A673 (cell line): ENCODE measurements around the gene FAXDC2. TPM values are rescaled to one million over a fixed set of nuclear protein-coding genes. Genes with fewer than 3 reads are reported as not detected.

Experiments
- BruUV-seq: library from RNA; stranded (reverse); fragments of 400-500 nt; replicated peaks from 2 replicates; lab custom pipeline; 2021; lab: Mats Ljungman, UMichigan
- CTCF ChIA-PET: fragments of 300-600 bp; sonication (Branson Sonifier 250); formaldehyde crosslinking; loops from one replicate; lab custom pipeline; 2022; ENCODE audit warnings: antibody characterized with exemption; lab: Charles Lee
- POLR2A ChIA-PET: fragments of 300-600 bp; sonication (Branson Sonifier 250); formaldehyde crosslinking; loops from one replicate; lab custom pipeline; 2022; ENCODE audit warnings: antibody characterized with exemption; ENCODE audit not compliant: low non-redundant PET; lab: Charles Lee
- DNase-seq: peaks from one replicate; pipeline ENCODE4 v3.0.0-alpha.2; 2015; ENCODE audit warnings: low spot score
- H3K27ac ChIP-seq: fragments of 200-600 bp; sonication (generic); 2 replicates; pipeline ENCODE4 v1.5.1; 2016; ENCODE audit warnings: mixed run types, low read depth, mild to moderate bottlenecking, mixed read lengths, antibody characterized with exemption, low read length; ENCODE audit not compliant: poor library complexity, severe bottlenecking
- H3K27me3 ChIP-seq: fragments of 200-600 bp; sonication (generic); replicated peaks from 2 replicates; pipeline ENCODE4 v1.6.1; 2017; ENCODE audit warnings: mixed run types, low read depth, mild to moderate bottlenecking, mixed read lengths, antibody characterized with exemption, low read length; ENCODE audit not compliant: insufficient read depth, poor library complexity
- H3K36me3 ChIP-seq: fragments of 200-600 bp; sonication (generic); 2 replicates; pipeline ENCODE4 v1.6.1; 2016; ENCODE audit warnings: mixed run types, mild to moderate bottlenecking, mixed read lengths, antibody characterized with exemption, low read length; ENCODE audit not compliant: insufficient read depth, poor library complexity, severe bottlenecking
- H3K4me1 ChIP-seq: fragments of 200-600 bp; sonication (generic); 2 replicates; pipeline ENCODE4 v1.6.1; 2017; ENCODE audit warnings: mixed run types, mild to moderate bottlenecking, mixed read lengths, antibody characterized with exemption, low read length; ENCODE audit not compliant: insufficient read depth, poor library complexity, severe bottlenecking
- H3K4me3 ChIP-seq: fragments of 200-600 bp; sonication (generic); 2 replicates; pipeline ENCODE4 v1.5.1; 2016; ENCODE audit warnings: low read depth, mixed run types, mild to moderate bottlenecking, mixed read lengths, low read length; ENCODE audit not compliant: poor library complexity, severe bottlenecking
- H3K9me3 ChIP-seq: fragments of 200-600 bp; sonication (generic); 2 replicates; pipeline ENCODE4 v1.6.1; 2016; ENCODE audit warnings: mixed run types, low read depth, mild to moderate bottlenecking, mixed read lengths, antibody characterized with exemption, low read length; ENCODE audit not compliant: poor library complexity, severe bottlenecking
- EZH2 ChIP-seq: fragments of 200-600 bp; sonication (generic); IDR thresholded peaks from 2 replicates; pipeline ENCODE4 v1.6.1; 2017; ENCODE audit warnings: borderline replicate concordance, low read depth, mild to moderate bottlenecking, mixed read lengths, antibody characterized with exemption, low read length; ENCODE audit not compliant: poor library complexity, severe bottlenecking
- intact Hi-C: fragments of 100-400 bp; cut with micrococcal nuclease; formaldehyde crosslinking; loops from one replicate; pipeline ENCODE4 v1.10.0; 2022; ENCODE audit not compliant: unreplicated experiment
- total RNA-seq: library from RNA; stranded (reverse); gene quantifications from 2 replicates; pipeline ENCODE4 v1.2.3, GENCODE V29; 2021
- TF ChIP-seq, protein P1 (sequence below): fragments of 300-800, 200-600 bp; sonication (generic); conservative IDR thresholded peaks from 2 replicates; pipeline ENCODE4 v1.5.1; 2017; ENCODE audit warnings: low read depth, mild to moderate bottlenecking, antibody characterized with exemption, low read length, moderate library complexity, mixed read lengths

The FAXDC2 gene
- total RNA-seq, 1 experiment from 2014 or later = not detected

GRCh38 chr5:154893381-154893780 is 43.0 kb upstream of the FAXDC2 start:
- peaks cover 79% of the 10 kb centered on the region for H3K36me3 ChIP-seq
- TF ChIP-seq EZH2 = no peak
- TF ChIP-seq, protein P1, sequence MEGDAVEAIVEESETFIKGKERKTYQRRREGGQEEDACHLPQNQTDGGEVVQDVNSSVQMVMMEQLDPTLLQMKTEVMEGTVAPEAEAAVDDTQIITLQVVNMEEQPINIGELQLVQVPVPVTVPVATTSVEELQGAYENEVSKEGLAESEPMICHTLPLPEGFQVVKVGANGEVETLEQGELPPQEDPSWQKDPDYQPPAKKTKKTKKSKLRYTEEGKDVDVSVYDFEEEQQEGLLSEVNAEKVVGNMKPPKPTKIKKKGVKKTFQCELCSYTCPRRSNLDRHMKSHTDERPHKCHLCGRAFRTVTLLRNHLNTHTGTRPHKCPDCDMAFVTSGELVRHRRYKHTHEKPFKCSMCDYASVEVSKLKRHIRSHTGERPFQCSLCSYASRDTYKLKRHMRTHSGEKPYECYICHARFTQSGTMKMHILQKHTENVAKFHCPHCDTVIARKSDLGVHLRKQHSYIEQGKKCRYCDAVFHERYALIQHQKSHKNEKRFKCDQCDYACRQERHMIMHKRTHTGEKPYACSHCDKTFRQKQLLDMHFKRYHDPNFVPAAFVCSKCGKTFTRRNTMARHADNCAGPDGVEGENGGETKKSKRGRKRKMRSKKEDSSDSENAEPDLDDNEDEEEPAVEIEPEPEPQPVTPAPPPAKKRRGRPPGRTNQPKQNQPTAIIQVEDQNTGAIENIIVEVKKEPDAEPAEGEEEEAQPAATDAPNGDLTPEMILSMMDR = no peak
- H3K4me1 ChIP-seq = no peaks in the 10 kb centered on the region
- no peak for DNase-seq
- POLR2A ChIA-PET = no interaction called here
- H3K9me3 ChIP-seq = no peaks in the 10 kb centered on the region
- no TSS peak for BruUV-seq
- no peak overlapping the region for H3K4me3 ChIP-seq
- no peaks in the 10 kb centered on the region for H3K27me3 ChIP-seq
- H3K27ac ChIP-seq = no peak overlapping the region
- intact Hi-C loops = no loop called here
- CTCF ChIA-PET = no interaction called here

- H3K36me3 ChIP-seq = peaks cover 79% of the 10 kb centered on the region
- intact Hi-C loops = no loop called here
- CTCF ChIA-PET = no interaction called here
- no peak for DNase-seq
- no TSS peak for BruUV-seq
- no peak overlapping the region for H3K27ac ChIP-seq
- H3K27me3 ChIP-seq = no peaks in the 10 kb centered on the region
- no peaks in the 10 kb centered on the region for H3K9me3 ChIP-seq
- POLR2A ChIA-PET = no interaction called here
- TF ChIP-seq, protein P1 = no peak
- TF ChIP-seq EZH2 = no peak
- H3K4me3 ChIP-seq = no peak overlapping the region
- no peaks in the 10 kb centered on the region for H3K4me1 ChIP-seq
Observed at GRCh38 chr5:154892369-154892771, 42.0 kb upstream of the FAXDC2 start.

DNA sequence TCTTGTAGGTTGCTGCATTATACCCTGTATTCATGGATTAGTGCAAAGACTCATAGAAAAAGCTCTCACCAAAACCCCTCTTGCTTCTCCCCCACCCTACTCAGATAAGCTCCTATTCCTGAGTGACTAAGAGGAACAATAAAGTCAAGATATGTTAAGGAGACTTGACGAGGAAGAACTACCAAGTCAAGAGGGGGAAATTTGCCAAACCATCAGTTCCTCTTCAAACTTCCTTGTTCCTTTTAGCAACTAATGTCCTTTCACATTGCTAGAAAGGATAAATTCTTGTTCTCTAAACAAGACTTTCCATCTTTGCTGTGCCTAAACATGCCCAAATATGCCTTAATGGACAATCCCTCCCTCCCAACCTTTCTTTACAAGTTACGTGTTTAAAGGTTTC is 35.0 kb upstream of the FAXDC2 start:
- BruUV-seq = no TSS peak
- Histone ChIP-seq H3K9me3 (peaks cover 13% of the 10 kb centered on the region), H3K36me3 (peaks cover 56% of the 10 kb centered on the region), H3K27me3 (no peaks in the 10 kb centered on the region), H3K4me1 (no peaks in the 10 kb centered on the region), H3K4me3 (no peak overlapping the region), H3K27ac (no peak overlapping the region)
- POLR2A ChIA-PET = no interaction called here
- intact Hi-C loops = no loop called here
- CTCF ChIA-PET = no interaction called here
- no peak for TF ChIP-seq EZH2
- TF ChIP-seq, protein P1 = no peak
- no peak for DNase-seq
